ENCODE data around the gene NAP1L4.

The NAP1L4 gene

GRCh38 chr11:2968341-2968900 lies 23.7 kb downstream of the NAP1L4 start:
- Mint-ChIP-seq H3K9me3 (no peaks in the 10 kb centered on the region), H3K4me1 (ENCODE audit: low read depth) (peaks cover 14% of the 10 kb centered on the region), H3K27ac (no peak overlapping the region), H3K36me3 (ENCODE audit: low read depth) (peaks cover 80% of the 10 kb centered on the region), H3K27me3 (ENCODE audit: low read depth) (no peaks in the 10 kb centered on the region), H3K4me3 (no peak overlapping the region)

GRCh38 chr11:2964782-2965181 lies 27.3 kb downstream of the NAP1L4 start:
- Mint-ChIP-seq H3K9me3 (no peaks in the 10 kb centered on the region), H3K36me3 (ENCODE audit: low read depth) (peaks cover 73% of the 10 kb centered on the region), H3K27me3 (ENCODE audit: low read depth) (no peaks in the 10 kb centered on the region), H3K4me3 (no peak overlapping the region), H3K4me1 (ENCODE audit: low read depth) (peaks cover 21% of the 10 kb centered on the region), H3K27ac (no peak overlapping the region)

- no peaks in the 10 kb centered on the region for H3K27me3 Mint-ChIP-seq (ENCODE audit: low read depth)
- no peaks in the 10 kb centered on the region for H3K9me3 Mint-ChIP-seq
- no peak overlapping the region for H3K27ac Mint-ChIP-seq
- H3K4me3 Mint-ChIP-seq, result no peak overlapping the region
- peaks cover 21% of the 10 kb centered on the region for H3K4me1 Mint-ChIP-seq (ENCODE audit: low read depth)
- peaks cover 73% of the 10 kb centered on the region for H3K36me3 Mint-ChIP-seq (ENCODE audit: low read depth)
Measured at GRCh38 chr11:2963761-2964160, 28.4 kb downstream of the NAP1L4 start.

DNA sequence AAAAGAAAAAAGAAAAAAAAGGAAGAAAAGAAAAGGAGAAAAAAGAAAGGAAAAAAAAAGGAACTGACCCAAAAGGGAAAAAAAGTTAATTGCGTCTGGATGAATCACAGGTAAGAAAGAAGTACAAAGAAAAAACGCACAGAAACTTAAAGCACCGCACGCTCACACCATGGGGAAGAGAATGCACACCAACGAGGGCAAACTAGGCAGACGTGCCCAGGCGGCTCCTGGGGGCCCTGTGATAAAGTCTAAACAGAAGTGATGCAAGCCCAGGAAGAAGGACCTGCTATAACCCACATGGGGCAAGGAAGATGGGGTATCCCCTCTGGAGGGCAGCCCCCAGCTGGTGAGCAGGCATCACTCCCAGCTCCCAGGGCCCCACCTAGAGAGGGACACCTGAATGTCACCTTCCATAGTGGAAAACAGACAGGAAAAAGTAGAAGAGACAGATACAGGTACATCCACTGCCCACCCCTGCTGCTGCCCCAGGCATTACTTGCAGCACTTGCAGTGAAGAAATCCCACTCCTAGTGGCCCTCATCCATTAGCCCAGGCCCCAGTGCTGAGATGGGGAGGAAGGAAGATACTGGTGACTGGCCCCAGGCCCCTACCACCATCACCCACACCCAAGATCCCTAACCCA lies 28.9 kb downstream of the NAP1L4 start:
- H3K4me3 Mint-ChIP-seq, result no peak overlapping the region
- H3K36me3 Mint-ChIP-seq (ENCODE audit: low read depth), result peaks cover 71% of the 10 kb centered on the region
- H3K27ac Mint-ChIP-seq, result no peak overlapping the region
- H3K27me3 Mint-ChIP-seq (ENCODE audit: low read depth), result no peaks in the 10 kb centered on the region
- H3K9me3 Mint-ChIP-seq, result no peaks in the 10 kb centered on the region
- peaks cover 21% of the 10 kb centered on the region for H3K4me1 Mint-ChIP-seq (ENCODE audit: low read depth)

GRCh38 chr11:2961080-2961479 lies 31.0 kb downstream of the NAP1L4 start:
- no peaks in the 10 kb centered on the region for H3K27me3 Mint-ChIP-seq (ENCODE audit: low read depth)
- H3K36me3 Mint-ChIP-seq (ENCODE audit: low read depth), result peaks cover 65% of the 10 kb centered on the region
- H3K9me3 Mint-ChIP-seq, result no peaks in the 10 kb centered on the region
- H3K4me3 Mint-ChIP-seq, result no peak overlapping the region
- H3K4me1 Mint-ChIP-seq (ENCODE audit: low read depth), result peaks cover 17% of the 10 kb centered on the region
- peak overlapping the region; percentile 54 for H3K27ac Mint-ChIP-seq

DNA sequence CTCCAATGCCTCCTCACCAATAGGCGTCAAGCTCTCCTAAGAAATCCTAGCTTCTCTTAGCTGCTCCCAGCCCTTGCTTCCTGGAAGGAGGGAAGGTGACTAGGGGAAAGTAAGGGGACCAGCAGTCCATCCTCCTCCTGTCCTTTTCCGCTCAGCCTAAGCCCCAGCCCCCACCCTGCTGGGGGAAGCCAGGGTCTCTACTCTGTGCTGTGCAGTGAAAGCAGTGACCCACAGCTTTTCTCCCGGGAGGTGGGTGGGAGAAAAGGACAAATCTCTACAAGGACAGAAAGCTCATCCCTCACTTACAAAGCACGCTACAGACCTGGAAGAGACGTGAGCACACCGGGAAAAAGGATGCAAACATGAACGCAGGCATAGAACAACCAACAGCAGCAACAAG lies 32.0 kb downstream of the NAP1L4 start:
- Mint-ChIP-seq H3K4me1 (ENCODE audit: low read depth) (peaks cover 22% of the 10 kb centered on the region), H3K27me3 (ENCODE audit: low read depth) (no peaks in the 10 kb centered on the region)

DNA sequence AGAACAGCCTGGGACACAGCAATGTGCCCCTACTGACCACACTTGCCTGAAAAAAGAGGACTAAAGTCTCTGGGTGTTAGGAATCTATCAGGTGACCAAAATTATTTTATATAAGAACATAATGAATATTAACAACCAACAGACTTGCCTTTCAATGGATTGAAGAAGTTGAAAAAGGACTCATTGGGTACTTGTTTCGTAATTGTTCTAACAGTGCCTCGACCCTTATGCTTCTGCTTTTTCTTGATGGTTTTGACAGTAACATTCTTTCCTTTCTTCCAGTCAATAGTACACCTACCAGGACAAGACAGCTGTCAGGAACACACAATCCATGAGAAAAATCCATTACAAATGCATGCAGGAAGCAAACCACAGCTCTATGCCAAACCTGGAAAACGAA lies 33.9 kb downstream of the NAP1L4 start:
- peaks cover 64% of the 10 kb centered on the region for H3K36me3 Mint-ChIP-seq (ENCODE audit: low read depth)
- H3K27me3 Mint-ChIP-seq (ENCODE audit: low read depth), result no peaks in the 10 kb centered on the region
- H3K4me1 Mint-ChIP-seq (ENCODE audit: low read depth), result peaks cover 24% of the 10 kb centered on the region
- no peaks in the 10 kb centered on the region for H3K9me3 Mint-ChIP-seq
- H3K27ac Mint-ChIP-seq, result no peak overlapping the region
- no peak overlapping the region for H3K4me3 Mint-ChIP-seq

More for the DNA sequence above, 32.0 kb downstream of the NAP1L4 start:
- H3K27ac Mint-ChIP-seq, result no peak overlapping the region
- H3K36me3 Mint-ChIP-seq (ENCODE audit: low read depth), result peaks cover 66% of the 10 kb centered on the region
- no peak overlapping the region for H3K4me3 Mint-ChIP-seq
- no peaks in the 10 kb centered on the region for H3K9me3 Mint-ChIP-seq

GRCh38 chr11:2955906-2956476 lies 36.1 kb downstream of the NAP1L4 start:
- Mint-ChIP-seq H3K9me3 (no peaks in the 10 kb centered on the region), H3K4me1 (ENCODE audit: low read depth) (peaks cover 31% of the 10 kb centered on the region), H3K27me3 (ENCODE audit: low read depth) (no peaks in the 10 kb centered on the region), H3K4me3 (no peak overlapping the region), H3K27ac (peak overlapping the region; percentile 11), H3K36me3 (ENCODE audit: low read depth) (peaks cover 64% of the 10 kb centered on the region)

DNA sequence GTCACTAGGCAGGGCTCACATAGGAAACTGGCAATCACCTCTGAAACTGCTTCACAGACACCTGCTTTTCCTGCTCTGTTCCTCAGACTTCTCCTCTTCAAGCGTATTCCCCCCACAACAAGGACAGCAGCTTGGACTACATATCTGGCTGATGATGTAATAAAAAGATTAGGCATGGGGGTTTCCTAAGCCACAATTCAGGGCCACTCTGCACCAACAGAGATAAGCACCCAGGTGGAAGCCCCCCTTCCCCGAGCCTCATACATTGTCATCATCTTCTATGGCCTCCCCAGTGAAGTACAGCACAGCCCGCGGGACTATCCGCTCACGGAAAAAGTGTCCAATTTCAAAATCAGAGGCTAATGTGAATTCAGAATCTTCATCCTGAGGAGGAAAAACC lies 37.9 kb downstream of the NAP1L4 start:
- Mint-ChIP-seq H3K27ac (no peak overlapping the region), H3K4me3 (no peak overlapping the region), H3K9me3 (no peaks in the 10 kb centered on the region), H3K27me3 (ENCODE audit: low read depth) (no peaks in the 10 kb centered on the region), H3K36me3 (ENCODE audit: low read depth) (peaks cover 65% of the 10 kb centered on the region), H3K4me1 (ENCODE audit: low read depth) (peaks cover 31% of the 10 kb centered on the region)

DNA sequence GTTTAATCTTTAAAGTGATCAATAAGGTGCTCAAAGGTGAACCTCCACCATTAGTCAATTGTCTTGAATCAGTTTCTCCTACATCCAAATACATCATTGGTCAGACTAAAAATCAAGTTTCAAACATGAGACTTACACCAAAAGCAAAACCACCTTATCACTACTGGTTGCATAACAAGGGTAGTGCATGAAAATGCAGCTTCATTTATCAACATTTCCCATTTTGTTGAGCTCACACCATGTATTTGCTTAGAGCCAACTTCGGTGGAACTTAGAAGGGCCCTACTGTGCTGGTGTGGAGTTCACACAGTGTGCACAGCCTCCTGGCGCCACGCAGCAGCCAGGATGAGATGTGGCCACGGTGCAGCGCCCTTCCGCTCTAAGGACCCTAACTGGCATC lies 39.8 kb downstream of the NAP1L4 start:
- no peaks in the 10 kb centered on the region for H3K27me3 Mint-ChIP-seq (ENCODE audit: low read depth)
- no peaks in the 10 kb centered on the region for H3K9me3 Mint-ChIP-seq
- peaks cover 68% of the 10 kb centered on the region for H3K36me3 Mint-ChIP-seq (ENCODE audit: low read depth)
- H3K27ac Mint-ChIP-seq, result no peak overlapping the region
- no peak overlapping the region for H3K4me3 Mint-ChIP-seq
- peaks cover 38% of the 10 kb centered on the region for H3K4me1 Mint-ChIP-seq (ENCODE audit: low read depth)

- Mint-ChIP-seq H3K27me3 (ENCODE audit: low read depth) (no peaks in the 10 kb centered on the region), H3K9me3 (no peaks in the 10 kb centered on the region), H3K4me1 (ENCODE audit: low read depth) (peaks cover 40% of the 10 kb centered on the region), H3K27ac (peak overlapping the region; percentile 79), H3K4me3 (peak overlapping the region; percentile 19), H3K36me3 (ENCODE audit: low read depth) (peaks cover 69% of the 10 kb centered on the region)
Measured at GRCh38 chr11:2951231-2952110, 40.7 kb downstream of the NAP1L4 start.

DNA sequence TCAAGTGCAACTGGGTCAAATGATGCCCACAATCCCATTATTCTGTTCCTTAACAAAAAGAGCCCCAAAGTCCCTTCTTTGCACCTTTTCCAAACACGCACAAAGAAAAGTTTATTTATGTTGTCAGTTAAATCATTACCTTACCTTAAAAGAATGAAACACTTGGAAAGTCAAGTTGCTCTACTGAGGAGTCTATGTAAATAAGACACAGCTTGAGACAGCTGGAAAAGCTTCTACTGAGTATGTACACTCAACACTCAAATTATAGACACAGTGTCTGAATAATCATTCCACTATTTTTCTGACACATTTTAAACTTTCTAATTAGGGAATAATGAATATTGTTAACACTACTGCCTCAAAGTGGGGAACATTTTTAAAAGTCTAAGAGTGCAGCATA lies 41.3 kb downstream of the NAP1L4 start:
- no peaks in the 10 kb centered on the region for H3K27me3 Mint-ChIP-seq (ENCODE audit: low read depth)
- no peak overlapping the region for H3K27ac Mint-ChIP-seq
- H3K4me1 Mint-ChIP-seq (ENCODE audit: low read depth), result peaks cover 45% of the 10 kb centered on the region
- H3K36me3 Mint-ChIP-seq (ENCODE audit: low read depth), result peaks cover 67% of the 10 kb centered on the region
- peak overlapping the region; percentile 19 for H3K4me3 Mint-ChIP-seq
- H3K9me3 Mint-ChIP-seq, result no peaks in the 10 kb centered on the region

GRCh38 chr11:2949920-2950319 lies 42.2 kb downstream of the NAP1L4 start:
- Mint-ChIP-seq H3K9me3 (no peaks in the 10 kb centered on the region), H3K4me1 (ENCODE audit: low read depth) (peaks cover 47% of the 10 kb centered on the region), H3K36me3 (ENCODE audit: low read depth) (peaks cover 69% of the 10 kb centered on the region), H3K4me3 (no peak overlapping the region), H3K27me3 (ENCODE audit: low read depth) (no peaks in the 10 kb centered on the region), H3K27ac (no peak overlapping the region)

- Mint-ChIP-seq H3K27me3 (ENCODE audit: low read depth) (no peaks in the 10 kb centered on the region), H3K4me1 (ENCODE audit: low read depth) (peaks cover 35% of the 10 kb centered on the region), H3K27ac (no peak overlapping the region), H3K36me3 (ENCODE audit: low read depth) (peaks cover 56% of the 10 kb centered on the region), H3K9me3 (no peaks in the 10 kb centered on the region), H3K4me3 (no peak overlapping the region)
Measured at GRCh38 chr11:2947744-2948143, 44.4 kb downstream of the NAP1L4 start.

Data from T-helper 1 cell treated with Interleukin-12 subunit alpha and Interleukin-12 subunit beta and Interleukin-4 antibody, amounts not matched to agents 30 μg/mL and 1 μg/mL, for 36 hours (primary cell).